ENCODE data around the gene UBL7.

Gene UBL7

GRCh38 chr15:74402873-74403587 is 57.9 kb downstream of the UBL7 start:
- Mint-ChIP-seq H3K4me3 (peak overlapping the region; percentile 68), H3K4me1 (ENCODE audit: low read depth) (peaks cover 100% of the 10 kb centered on the region), H3K36me3 (ENCODE audit: low read depth) (peaks cover 26% of the 10 kb centered on the region), H3K27ac (peak overlapping the region; percentile 94), H3K9me3 (no peaks in the 10 kb centered on the region), H3K27me3 (no peaks in the 10 kb centered on the region)

- Mint-ChIP-seq H3K36me3 (ENCODE audit: low read depth) (peaks cover 26% of the 10 kb centered on the region), H3K27ac (peak overlapping the region; percentile 94), H3K4me1 (ENCODE audit: low read depth) (peaks cover 100% of the 10 kb centered on the region), H3K9me3 (no peaks in the 10 kb centered on the region), H3K4me3 (peak overlapping the region; percentile 68), H3K27me3 (no peaks in the 10 kb centered on the region)
Observed at GRCh38 chr15:74402337-74402841, 58.6 kb downstream of the UBL7 start.

GRCh38 chr15:74400915-74401757 is 59.8 kb downstream of the UBL7 start:
- peak overlapping the region; percentile 94 for H3K27ac Mint-ChIP-seq
- peaks cover 100% of the 10 kb centered on the region for H3K4me1 Mint-ChIP-seq (ENCODE audit: low read depth)
- no peaks in the 10 kb centered on the region for H3K27me3 Mint-ChIP-seq
- H3K36me3 Mint-ChIP-seq (ENCODE audit: low read depth): peaks cover 19% of the 10 kb centered on the region
- H3K9me3 Mint-ChIP-seq: no peaks in the 10 kb centered on the region
- H3K4me3 Mint-ChIP-seq: peak overlapping the region; percentile 68

- Mint-ChIP-seq H3K9me3 (no peaks in the 10 kb centered on the region), H3K4me3 (peak overlapping the region; percentile 68), H3K4me1 (ENCODE audit: low read depth) (peaks cover 100% of the 10 kb centered on the region), H3K36me3 (ENCODE audit: low read depth) (peaks cover 14% of the 10 kb centered on the region), H3K27ac (peak overlapping the region; percentile 94), H3K27me3 (no peaks in the 10 kb centered on the region)
Observed at GRCh38 chr15:74400313-74400860, 60.6 kb downstream of the UBL7 start.

GRCh38 chr15:74399511-74400312 is 61.2 kb downstream of the UBL7 start:
- Mint-ChIP-seq H3K27me3 (no peaks in the 10 kb centered on the region), H3K27ac (peak overlapping the region; percentile 94), H3K4me3 (peak overlapping the region; percentile 68), H3K9me3 (no peaks in the 10 kb centered on the region), H3K36me3 (ENCODE audit: low read depth) (peaks cover 12% of the 10 kb centered on the region), H3K4me1 (ENCODE audit: low read depth) (peaks cover 100% of the 10 kb centered on the region)

- Mint-ChIP-seq H3K9me3 (no peaks in the 10 kb centered on the region), H3K27me3 (no peaks in the 10 kb centered on the region), H3K36me3 (ENCODE audit: low read depth) (peaks cover 11% of the 10 kb centered on the region), H3K27ac (peak overlapping the region; percentile 99), H3K4me3 (peak overlapping the region; percentile 30), H3K4me1 (ENCODE audit: low read depth) (peaks cover 100% of the 10 kb centered on the region)
Observed at GRCh38 chr15:74399100-74399499, 61.9 kb downstream of the UBL7 start.

- Mint-ChIP-seq H3K27me3 (no peaks in the 10 kb centered on the region), H3K4me1 (ENCODE audit: low read depth) (peaks cover 100% of the 10 kb centered on the region), H3K9me3 (no peaks in the 10 kb centered on the region), H3K4me3 (peak overlapping the region; percentile 60), H3K27ac (peak overlapping the region; percentile 99), H3K36me3 (ENCODE audit: low read depth) (peaks cover 13% of the 10 kb centered on the region)
Observed at GRCh38 chr15:74398183-74398582, 62.8 kb downstream of the UBL7 start.

- peaks cover 13% of the 10 kb centered on the region for H3K36me3 Mint-ChIP-seq (ENCODE audit: low read depth)
- peak overlapping the region; percentile 73 for H3K4me3 Mint-ChIP-seq
- H3K9me3 Mint-ChIP-seq: no peaks in the 10 kb centered on the region
Observed at GRCh38 chr15:74397239-74398068, 63.5 kb downstream of the UBL7 start.

GRCh38 chr15:74396445-74397238 is 64.3 kb downstream of the UBL7 start:
- H3K27ac Mint-ChIP-seq: peak overlapping the region; percentile 99
- H3K36me3 Mint-ChIP-seq (ENCODE audit: low read depth): peaks cover 13% of the 10 kb centered on the region
- H3K4me3 Mint-ChIP-seq: peak overlapping the region; percentile 73
- H3K4me1 Mint-ChIP-seq (ENCODE audit: low read depth): peaks cover 100% of the 10 kb centered on the region
- no peaks in the 10 kb centered on the region for H3K27me3 Mint-ChIP-seq
- H3K9me3 Mint-ChIP-seq: no peaks in the 10 kb centered on the region

More at GRCh38 chr15:74397239-74398068, 63.5 kb downstream of the UBL7 start:
- Mint-ChIP-seq H3K4me1 (ENCODE audit: low read depth) (peaks cover 100% of the 10 kb centered on the region), H3K27ac (peak overlapping the region; percentile 99), H3K27me3 (no peaks in the 10 kb centered on the region)

GRCh38 chr15:74396146-74396438 is 64.9 kb downstream of the UBL7 start:
- Mint-ChIP-seq H3K27me3 (no peaks in the 10 kb centered on the region), H3K27ac (peak overlapping the region; percentile 99), H3K4me1 (ENCODE audit: low read depth) (peaks cover 100% of the 10 kb centered on the region), H3K36me3 (ENCODE audit: low read depth) (peaks cover 13% of the 10 kb centered on the region), H3K4me3 (peak overlapping the region; percentile 43), H3K9me3 (no peaks in the 10 kb centered on the region)

Data from stimulated activated naive CD8-positive, alpha-beta T cell treated with anti-CD3 and anti-CD28 coated beads, Interleukin-15, Interleukin-2, amounts not matched to agents 100 ng/mL and 50 ng/mL, for 24 hours (primary cell).